ENCODE data around the gene S100A5.

DNA sequence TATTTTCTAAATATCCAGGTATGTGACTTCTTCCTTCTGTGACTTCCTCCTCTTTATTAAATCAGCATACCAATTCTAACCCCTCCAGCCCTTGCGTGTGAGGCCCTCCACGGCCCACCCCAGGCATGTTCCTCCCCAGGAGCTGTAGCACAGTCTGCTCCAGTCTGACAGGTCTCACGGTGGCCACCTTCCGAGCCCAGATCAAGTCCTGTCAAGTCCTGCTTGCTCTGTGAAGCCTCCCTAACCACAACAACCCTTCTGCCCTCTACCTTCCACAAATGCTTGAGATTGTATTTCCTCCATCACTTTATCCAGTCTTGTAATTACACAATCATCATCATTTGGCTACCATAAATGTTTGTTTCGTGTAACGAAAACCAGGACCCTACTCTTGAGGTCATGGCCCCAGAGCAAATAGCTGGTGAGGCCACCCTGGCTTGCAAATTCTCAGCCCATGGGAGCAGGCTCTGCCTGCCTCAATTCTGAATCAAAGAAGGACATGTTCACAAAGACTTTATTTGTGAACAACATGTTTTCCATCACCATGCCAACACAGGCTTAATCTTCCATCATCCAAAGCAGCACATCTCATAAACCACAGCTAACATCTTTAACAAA, 47.3 kb downstream of the S100A5 start:
- TF ChIP-seq, protein P1, sequence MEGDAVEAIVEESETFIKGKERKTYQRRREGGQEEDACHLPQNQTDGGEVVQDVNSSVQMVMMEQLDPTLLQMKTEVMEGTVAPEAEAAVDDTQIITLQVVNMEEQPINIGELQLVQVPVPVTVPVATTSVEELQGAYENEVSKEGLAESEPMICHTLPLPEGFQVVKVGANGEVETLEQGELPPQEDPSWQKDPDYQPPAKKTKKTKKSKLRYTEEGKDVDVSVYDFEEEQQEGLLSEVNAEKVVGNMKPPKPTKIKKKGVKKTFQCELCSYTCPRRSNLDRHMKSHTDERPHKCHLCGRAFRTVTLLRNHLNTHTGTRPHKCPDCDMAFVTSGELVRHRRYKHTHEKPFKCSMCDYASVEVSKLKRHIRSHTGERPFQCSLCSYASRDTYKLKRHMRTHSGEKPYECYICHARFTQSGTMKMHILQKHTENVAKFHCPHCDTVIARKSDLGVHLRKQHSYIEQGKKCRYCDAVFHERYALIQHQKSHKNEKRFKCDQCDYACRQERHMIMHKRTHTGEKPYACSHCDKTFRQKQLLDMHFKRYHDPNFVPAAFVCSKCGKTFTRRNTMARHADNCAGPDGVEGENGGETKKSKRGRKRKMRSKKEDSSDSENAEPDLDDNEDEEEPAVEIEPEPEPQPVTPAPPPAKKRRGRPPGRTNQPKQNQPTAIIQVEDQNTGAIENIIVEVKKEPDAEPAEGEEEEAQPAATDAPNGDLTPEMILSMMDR (IDR thresholded peaks at IDR 0.05) = no peak
- no peak for TF ChIP-seq POLR2A (IDR thresholded peaks at IDR 0.05)

Measured in body of pancreas (tissue), 4 donors.